Measurements from ENCODE around the gene CITED1.

CITED1 gene

DNA sequence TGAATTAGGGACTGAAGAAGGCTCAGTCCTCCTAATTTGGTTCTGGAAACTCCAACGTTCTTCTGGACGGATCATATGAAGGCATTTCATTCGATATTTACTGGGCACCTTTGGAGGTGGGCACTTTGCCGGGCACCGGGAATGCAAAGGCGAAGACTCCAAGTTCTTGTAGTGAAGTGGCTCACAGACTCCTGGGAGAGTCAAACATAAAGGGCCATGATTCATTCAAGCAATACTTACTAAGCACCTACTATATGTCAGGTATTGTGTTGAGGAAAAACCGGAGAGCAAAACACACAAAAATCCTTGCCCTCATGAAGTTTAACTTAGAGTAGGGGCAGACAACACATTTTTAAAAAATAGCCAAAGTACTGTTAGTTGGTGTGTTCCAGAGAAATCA is 49.9 kb downstream of the CITED1 start:
- TF ChIP-seq, protein P1, sequence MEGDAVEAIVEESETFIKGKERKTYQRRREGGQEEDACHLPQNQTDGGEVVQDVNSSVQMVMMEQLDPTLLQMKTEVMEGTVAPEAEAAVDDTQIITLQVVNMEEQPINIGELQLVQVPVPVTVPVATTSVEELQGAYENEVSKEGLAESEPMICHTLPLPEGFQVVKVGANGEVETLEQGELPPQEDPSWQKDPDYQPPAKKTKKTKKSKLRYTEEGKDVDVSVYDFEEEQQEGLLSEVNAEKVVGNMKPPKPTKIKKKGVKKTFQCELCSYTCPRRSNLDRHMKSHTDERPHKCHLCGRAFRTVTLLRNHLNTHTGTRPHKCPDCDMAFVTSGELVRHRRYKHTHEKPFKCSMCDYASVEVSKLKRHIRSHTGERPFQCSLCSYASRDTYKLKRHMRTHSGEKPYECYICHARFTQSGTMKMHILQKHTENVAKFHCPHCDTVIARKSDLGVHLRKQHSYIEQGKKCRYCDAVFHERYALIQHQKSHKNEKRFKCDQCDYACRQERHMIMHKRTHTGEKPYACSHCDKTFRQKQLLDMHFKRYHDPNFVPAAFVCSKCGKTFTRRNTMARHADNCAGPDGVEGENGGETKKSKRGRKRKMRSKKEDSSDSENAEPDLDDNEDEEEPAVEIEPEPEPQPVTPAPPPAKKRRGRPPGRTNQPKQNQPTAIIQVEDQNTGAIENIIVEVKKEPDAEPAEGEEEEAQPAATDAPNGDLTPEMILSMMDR (IDR thresholded peaks at IDR 0.05; ENCODE audit: poor library complexity, severe bottlenecking) = no peak
- ATAC-seq (ENCODE audit: low read depth) = no peak
- no peak for DNase-seq (ENCODE audit: low spot score)
- Histone ChIP-seq H3K36me3 (ENCODE audit: low read depth) (no peaks in the 10 kb centered on the region), H3K27me3 (ENCODE audit: insufficient read depth, poor library complexity, severe bottlenecking) (no peaks in the 10 kb centered on the region), H3K4me1 (ENCODE audit: insufficient read depth, poor library complexity, severe bottlenecking) (no peaks in the 10 kb centered on the region), H3K27ac (ENCODE audit: poor library complexity, severe bottlenecking) (no peak overlapping the region), H3K9me3 (ENCODE audit: severe bottlenecking) (no peaks in the 10 kb centered on the region), H3K4me3 (ENCODE audit: severe bottlenecking) (no peak overlapping the region)

DNA sequence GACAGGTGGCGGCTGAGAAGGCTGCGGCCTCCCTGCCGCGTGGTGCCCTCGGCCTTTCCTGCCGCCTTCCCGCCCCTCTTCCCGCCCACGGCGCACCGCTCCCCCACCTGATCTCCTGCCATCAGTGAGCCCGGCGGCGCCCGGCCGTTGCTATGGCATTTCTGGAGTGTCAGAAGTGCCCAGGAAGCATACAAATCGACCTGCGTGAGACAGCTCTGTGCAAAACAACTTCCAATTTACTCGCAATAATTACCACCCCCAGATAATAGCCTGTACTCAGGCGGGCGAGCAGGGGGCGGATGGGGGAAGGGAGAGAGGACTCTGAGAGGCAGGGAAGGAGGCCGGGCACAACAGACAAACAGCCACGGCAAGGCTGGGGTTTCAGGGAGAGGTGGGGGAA is 50.3 kb downstream of the CITED1 start:
- no peak overlapping the region for H3K4me3 ChIP-seq (ENCODE audit: severe bottlenecking)
- H3K36me3 ChIP-seq (ENCODE audit: low read depth) = no peaks in the 10 kb centered on the region
- TF ChIP-seq, protein P1 (IDR thresholded peaks at IDR 0.05; ENCODE audit: poor library complexity, severe bottlenecking) = no peak
- no peaks in the 10 kb centered on the region for H3K4me1 ChIP-seq (ENCODE audit: insufficient read depth, poor library complexity, severe bottlenecking)
- H3K27me3 ChIP-seq (ENCODE audit: insufficient read depth, poor library complexity, severe bottlenecking) = no peaks in the 10 kb centered on the region
- no peaks in the 10 kb centered on the region for H3K9me3 ChIP-seq (ENCODE audit: severe bottlenecking)
- ATAC-seq (ENCODE audit: low read depth) (no peak), DNase-seq (ENCODE audit: low spot score) (no peak)
- H3K27ac ChIP-seq (ENCODE audit: poor library complexity, severe bottlenecking) = no peak overlapping the region

DNA sequence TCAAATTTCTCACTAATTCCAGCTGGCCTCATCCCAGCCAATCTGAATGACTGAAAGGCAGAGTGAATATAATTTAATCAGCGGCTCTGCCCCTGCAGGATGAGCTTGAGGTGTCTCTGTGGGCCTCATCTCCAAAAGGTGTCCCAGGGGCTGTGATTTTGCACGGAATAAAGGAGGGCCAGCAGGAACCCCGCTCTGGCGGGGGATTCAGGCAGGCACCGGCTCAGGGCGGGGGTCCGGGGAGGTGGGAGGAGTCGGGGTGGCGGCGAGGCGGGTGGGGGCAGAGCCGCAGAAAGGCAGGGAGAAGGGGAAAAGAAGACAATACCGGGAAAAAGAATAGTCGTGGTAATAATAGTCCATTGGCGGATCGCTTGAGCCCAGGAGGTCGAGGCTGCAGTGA is 50.9 kb downstream of the CITED1 start:
- Histone ChIP-seq H3K4me1 (ENCODE audit: insufficient read depth, poor library complexity, severe bottlenecking) (no peaks in the 10 kb centered on the region), H3K27ac (ENCODE audit: poor library complexity, severe bottlenecking) (no peak overlapping the region), H3K27me3 (ENCODE audit: insufficient read depth, poor library complexity, severe bottlenecking) (no peaks in the 10 kb centered on the region), H3K36me3 (ENCODE audit: low read depth) (no peaks in the 10 kb centered on the region), H3K4me3 (ENCODE audit: severe bottlenecking) (no peak overlapping the region), H3K9me3 (ENCODE audit: severe bottlenecking) (no peaks in the 10 kb centered on the region)
- ATAC-seq (ENCODE audit: low read depth) = no peak
- DNase-seq (ENCODE audit: low spot score) = no peak
- TF ChIP-seq, protein P1 (IDR thresholded peaks at IDR 0.05; ENCODE audit: poor library complexity, severe bottlenecking) = no peak

DNA sequence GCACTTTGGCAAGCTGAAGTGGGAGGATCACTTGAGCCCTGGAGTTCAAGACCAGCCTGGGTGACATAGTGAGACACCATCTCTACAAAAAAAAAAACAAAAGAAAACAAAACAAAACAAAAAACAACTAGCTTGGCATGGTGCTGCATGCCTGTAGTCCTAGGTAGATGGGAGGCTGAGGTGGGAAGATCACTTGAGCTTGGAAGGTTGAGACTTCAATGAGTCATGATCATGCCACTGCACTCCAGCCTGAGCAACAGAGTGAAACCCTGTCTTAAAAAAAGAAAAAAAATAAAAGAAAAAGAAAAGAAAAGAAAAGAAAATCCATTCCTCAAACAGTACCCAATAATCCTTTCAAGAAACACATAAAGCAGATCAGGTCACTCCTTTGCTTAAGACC is 52.0 kb downstream of the CITED1 start:
- ATAC-seq (ENCODE audit: low read depth) (no peak), DNase-seq (ENCODE audit: low spot score) (no peak)
- H3K27me3 ChIP-seq (ENCODE audit: insufficient read depth, poor library complexity, severe bottlenecking) = no peaks in the 10 kb centered on the region
- no peak overlapping the region for H3K4me3 ChIP-seq (ENCODE audit: severe bottlenecking)
- TF ChIP-seq, protein P1 (IDR thresholded peaks at IDR 0.05; ENCODE audit: poor library complexity, severe bottlenecking) = no peak
- H3K36me3 ChIP-seq (ENCODE audit: low read depth) = no peaks in the 10 kb centered on the region
- H3K27ac ChIP-seq (ENCODE audit: poor library complexity, severe bottlenecking) = no peak overlapping the region
- H3K4me1 ChIP-seq (ENCODE audit: insufficient read depth, poor library complexity, severe bottlenecking) = no peaks in the 10 kb centered on the region
- H3K9me3 ChIP-seq (ENCODE audit: severe bottlenecking) = no peaks in the 10 kb centered on the region

Measured in RWPE2 (cell line).